Measurements from ENCODE around the gene JOSD2. TPM values are rescaled to one million over a fixed set of nuclear protein-coding genes. Genes with fewer than 3 reads are reported as not detected.

JOSD2 gene
- total RNA-seq, 1 experiment from 2014 or later: 60.8 TPM

DNA sequence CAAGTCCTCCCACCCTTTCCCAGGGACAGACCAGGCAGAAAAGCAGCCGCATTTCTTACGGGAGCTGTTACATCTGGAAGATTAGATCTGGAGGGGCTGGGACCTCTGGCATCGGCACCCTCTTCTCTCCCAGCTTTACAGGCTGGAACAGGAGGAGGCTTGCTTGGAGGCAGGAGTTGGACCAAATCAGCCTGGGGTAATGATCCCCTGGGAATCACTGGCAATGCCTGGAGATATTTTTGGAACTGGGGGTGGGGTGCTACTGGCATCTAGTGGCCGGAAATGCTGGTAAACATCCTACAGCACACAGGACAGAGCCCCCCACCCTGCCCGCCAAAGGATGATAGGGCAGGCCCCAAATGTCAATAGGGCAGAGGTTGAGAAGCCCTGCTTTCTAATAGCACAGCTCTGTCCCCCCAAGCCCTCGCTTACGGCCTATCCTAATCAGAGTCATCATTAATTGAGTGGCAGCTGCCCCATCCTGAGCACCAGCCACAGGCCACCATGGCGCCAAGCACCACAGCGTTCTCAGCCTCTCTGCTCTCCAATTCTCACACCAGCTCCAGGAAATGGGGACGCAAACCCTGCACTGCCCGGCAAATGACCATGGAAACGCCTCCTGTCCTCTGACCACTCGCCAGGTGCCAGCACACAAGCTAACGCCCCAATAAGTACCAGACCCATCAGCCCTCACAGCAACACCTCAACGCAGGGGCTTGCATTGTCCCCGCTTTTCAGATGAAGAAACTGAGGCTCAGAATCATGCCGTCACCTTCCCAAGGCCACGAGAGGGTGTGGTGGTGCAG lies 36.6 kb upstream of the JOSD2 start:
- DNase-seq (no peak), ATAC-seq (no peak)
- Histone ChIP-seq H3K36me3 (ENCODE audit: low read depth, low read length) (no peaks in the 10 kb centered on the region), H2AFZ (ENCODE audit: low read length) (no peak overlapping the region), H3F3A (ENCODE audit: low read length, unreplicated experiment) (no peaks in the 10 kb centered on the region), H4K20me1 (ENCODE audit: low read length) (no peaks in the 10 kb centered on the region), H3K4me2 (ENCODE audit: low read length) (no peak overlapping the region), H3K27ac (ENCODE audit: low read length) (no peak overlapping the region), H3K27me3 (ENCODE audit: low read length) (peaks cover 53% of the 10 kb centered on the region), H3K4me3 (ENCODE audit: low read length) (no peak overlapping the region), H3K79me2 (ENCODE audit: low read length) (no peaks in the 10 kb centered on the region), H3K4me1 (ENCODE audit: insufficient read depth, low read length) (no peaks in the 10 kb centered on the region), H3K9me3 (ENCODE audit: low read length) (no peaks in the 10 kb centered on the region), H3K9me2 (replicated peaks; ENCODE audit: low read length) (no peaks in the 10 kb centered on the region), H3K9ac (ENCODE audit: low read length) (no peak overlapping the region)
- CTCF ChIA-PET: interaction anchor here (1.0 kb wide), 1 partner anchor 9 kb away, joined by 3 read pairs; no protein-coding TSS in a partner anchor
- POLR2A ChIA-PET (ENCODE audit: unreplicated experiment): no interaction called here
- no TSS peak for BruUV-seq (replicated peaks)
- intact Hi-C loops (cut with micrococcal nuclease): no loop called here
- TF ChIP-seq, protein P1, sequence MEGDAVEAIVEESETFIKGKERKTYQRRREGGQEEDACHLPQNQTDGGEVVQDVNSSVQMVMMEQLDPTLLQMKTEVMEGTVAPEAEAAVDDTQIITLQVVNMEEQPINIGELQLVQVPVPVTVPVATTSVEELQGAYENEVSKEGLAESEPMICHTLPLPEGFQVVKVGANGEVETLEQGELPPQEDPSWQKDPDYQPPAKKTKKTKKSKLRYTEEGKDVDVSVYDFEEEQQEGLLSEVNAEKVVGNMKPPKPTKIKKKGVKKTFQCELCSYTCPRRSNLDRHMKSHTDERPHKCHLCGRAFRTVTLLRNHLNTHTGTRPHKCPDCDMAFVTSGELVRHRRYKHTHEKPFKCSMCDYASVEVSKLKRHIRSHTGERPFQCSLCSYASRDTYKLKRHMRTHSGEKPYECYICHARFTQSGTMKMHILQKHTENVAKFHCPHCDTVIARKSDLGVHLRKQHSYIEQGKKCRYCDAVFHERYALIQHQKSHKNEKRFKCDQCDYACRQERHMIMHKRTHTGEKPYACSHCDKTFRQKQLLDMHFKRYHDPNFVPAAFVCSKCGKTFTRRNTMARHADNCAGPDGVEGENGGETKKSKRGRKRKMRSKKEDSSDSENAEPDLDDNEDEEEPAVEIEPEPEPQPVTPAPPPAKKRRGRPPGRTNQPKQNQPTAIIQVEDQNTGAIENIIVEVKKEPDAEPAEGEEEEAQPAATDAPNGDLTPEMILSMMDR (conservative IDR thresholded peaks at IDR 0.05; ENCODE audit: low read depth, low read length): no peak
- no peak for TF ChIP-seq EZH2 (IDR thresholded peaks at IDR 0.05; ENCODE audit: low read length, unreplicated experiment)
- no peak for TF ChIP-seq EZH2phosphoT487 (IDR thresholded peaks at IDR 0.05; ENCODE audit: borderline replicate concordance, low read length)

GRCh38 chr19:50546527-50547221 lies 35.7 kb upstream of the JOSD2 start:
- Histone ChIP-seq H2AFZ (ENCODE audit: low read length) (no peak overlapping the region), H3K4me2 (ENCODE audit: low read length) (no peak overlapping the region), H3F3A (ENCODE audit: low read length, unreplicated experiment) (no peaks in the 10 kb centered on the region), H3K9me2 (replicated peaks; ENCODE audit: low read length) (no peaks in the 10 kb centered on the region), H4K20me1 (ENCODE audit: low read length) (no peaks in the 10 kb centered on the region), H3K4me1 (ENCODE audit: insufficient read depth, low read length) (no peaks in the 10 kb centered on the region), H3K79me2 (ENCODE audit: low read length) (no peaks in the 10 kb centered on the region), H3K9me3 (ENCODE audit: low read length) (no peaks in the 10 kb centered on the region), H3K27me3 (ENCODE audit: low read length) (peaks cover 45% of the 10 kb centered on the region), H3K36me3 (ENCODE audit: low read depth, low read length) (no peaks in the 10 kb centered on the region), H3K27ac (ENCODE audit: low read length) (no peak overlapping the region), H3K9ac (ENCODE audit: low read length) (no peak overlapping the region), H3K4me3 (ENCODE audit: low read length) (no peak overlapping the region)
- POLR2A ChIA-PET (ENCODE audit: unreplicated experiment): no interaction called here
- ATAC-seq: no peak
- TF ChIP-seq EZH2 (IDR thresholded peaks at IDR 0.05; ENCODE audit: low read length, unreplicated experiment) (no peak), EZH2phosphoT487 (IDR thresholded peaks at IDR 0.05; ENCODE audit: borderline replicate concordance, low read length) (no peak)
- TF ChIP-seq, protein P1 (conservative IDR thresholded peaks at IDR 0.05; ENCODE audit: low read depth, low read length): no peak
- no TSS peak for BruUV-seq (replicated peaks)
- CTCF ChIA-PET: no interaction called here
- intact Hi-C loops (cut with micrococcal nuclease): no loop called here
- DNase-seq: no peak
